HG03103 (cell line): Measurements from ENCODE around the gene SRD5A3.
A peak's percentile ranks its signal among the peaks of the same experiment; 100 is the strongest.
"Not testable (repeated sequence)": the region's sequence is repeated elsewhere in the genome, so short reads cannot be mapped to it uniquely, and the experiment has no call there.

Experiments
- ATAC-seq: cut with Tn5 transposase; IDR thresholded peaks from one replicate; pipeline ENCODE4 v1.9.1; 2021; ENCODE audit warnings: low read depth; ENCODE audit not compliant: unreplicated experiment

The SRD5A3 gene

DNA sequence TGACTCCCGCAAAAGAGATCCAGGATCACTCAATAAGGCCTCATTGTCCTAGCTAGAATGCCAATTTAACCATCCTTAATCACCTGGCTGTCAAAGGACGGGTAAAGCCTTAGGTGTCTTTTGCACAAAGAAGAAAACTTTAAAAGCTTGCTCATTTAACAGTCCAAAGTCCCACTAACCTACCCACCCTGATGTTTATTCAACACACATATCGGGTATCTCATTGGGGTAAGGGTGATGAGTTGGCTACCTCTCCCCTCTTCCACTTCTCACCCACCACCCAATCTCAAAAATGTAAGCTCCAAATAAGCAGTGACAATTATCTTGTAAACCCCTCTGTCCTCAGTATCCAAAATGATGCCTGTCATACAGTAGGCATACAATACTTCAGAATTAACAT, 988 bp upstream of the SRD5A3 start:
- ATAC-seq: no peak

DNA sequence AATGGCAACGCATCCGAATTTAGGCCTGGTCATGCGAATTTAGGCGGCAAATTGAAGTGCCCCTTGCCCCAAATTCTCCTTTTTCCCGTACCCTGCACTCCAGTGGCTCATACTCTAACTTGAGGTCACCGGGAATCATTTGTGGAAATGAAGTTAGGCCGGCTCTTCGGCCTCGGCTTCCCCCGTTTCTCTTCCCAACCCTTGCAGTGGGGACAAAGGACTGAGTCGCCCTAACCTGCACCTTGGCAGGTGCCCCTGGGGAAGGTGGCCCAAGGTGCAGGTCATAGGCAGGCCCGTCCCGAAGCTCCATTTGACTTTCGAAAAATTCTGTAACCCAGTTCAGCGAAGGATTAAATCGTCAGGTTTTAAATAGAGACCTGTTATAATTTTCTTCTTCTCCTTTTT, 811 bp downstream of the SRD5A3 start:
- no peak for ATAC-seq

DNA sequence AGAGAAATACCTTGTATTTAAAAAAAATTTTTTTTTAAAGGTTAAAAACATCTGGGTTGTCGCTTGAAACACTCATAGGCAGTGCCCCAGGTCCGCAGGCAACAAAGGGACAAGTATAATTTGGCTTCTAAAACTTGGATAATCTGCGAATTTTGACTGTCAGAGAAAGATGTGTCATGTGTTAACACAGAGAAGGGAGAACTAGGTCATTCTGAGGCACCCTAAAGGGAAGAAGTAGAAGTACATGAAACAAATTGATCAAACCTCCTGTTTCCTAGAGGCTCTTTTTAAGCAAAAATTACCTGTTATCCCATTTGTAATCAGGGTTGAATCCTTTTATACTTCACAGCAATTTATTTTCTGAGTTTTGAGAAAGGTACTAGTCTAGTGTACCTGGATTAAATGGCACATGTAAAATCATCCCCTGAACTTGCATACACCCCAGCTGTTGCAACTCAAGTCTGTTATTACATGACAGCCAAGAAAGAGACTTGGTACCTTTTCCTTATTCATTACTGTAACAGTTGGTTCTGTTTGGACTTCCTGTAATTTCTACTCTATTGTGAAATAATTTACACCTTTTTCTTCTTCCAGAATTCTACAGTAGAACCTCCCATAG, 1.7 kb downstream of the SRD5A3 start:
- no peak for ATAC-seq

DNA sequence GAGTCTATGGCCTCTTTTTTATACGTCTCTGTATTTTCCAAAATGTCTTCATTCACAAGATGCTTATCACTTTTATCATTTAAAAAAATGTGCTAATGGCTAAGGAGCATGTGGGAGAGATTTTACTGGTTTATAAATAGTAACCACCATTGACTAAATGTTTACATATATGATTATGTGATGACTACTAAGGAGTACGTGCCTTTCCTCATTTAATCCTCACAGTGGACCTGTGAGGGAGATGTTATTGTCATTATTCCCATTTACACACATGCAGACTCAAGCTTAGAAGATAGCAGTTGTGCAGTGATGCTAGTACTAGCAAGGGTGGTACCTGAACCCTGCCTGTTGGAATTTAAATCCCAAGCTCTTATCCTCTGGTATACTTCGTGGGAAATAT, 2.4 kb downstream of the SRD5A3 start:
- no peak for ATAC-seq

DNA sequence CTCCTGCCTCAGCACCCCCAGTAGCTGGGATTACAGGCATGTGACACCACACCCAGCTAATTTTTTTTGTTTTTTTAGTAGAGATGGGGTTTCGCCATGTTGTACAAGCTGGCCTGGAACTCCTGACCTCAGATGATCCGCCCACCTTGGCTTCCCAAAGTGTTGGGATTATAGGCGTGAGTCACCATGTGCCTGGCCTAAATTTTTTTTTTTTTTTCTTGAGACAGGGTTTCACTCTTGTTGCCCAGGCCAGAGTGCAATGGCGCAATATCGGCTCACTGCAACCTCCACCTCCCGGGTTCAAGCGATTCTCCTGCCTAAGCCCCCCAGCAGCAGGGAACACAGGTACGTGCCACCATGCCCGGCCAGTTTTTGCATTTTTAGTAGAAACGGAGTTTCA, 4.8 kb downstream of the SRD5A3 start:
- not testable (repeated sequence) for ATAC-seq

DNA sequence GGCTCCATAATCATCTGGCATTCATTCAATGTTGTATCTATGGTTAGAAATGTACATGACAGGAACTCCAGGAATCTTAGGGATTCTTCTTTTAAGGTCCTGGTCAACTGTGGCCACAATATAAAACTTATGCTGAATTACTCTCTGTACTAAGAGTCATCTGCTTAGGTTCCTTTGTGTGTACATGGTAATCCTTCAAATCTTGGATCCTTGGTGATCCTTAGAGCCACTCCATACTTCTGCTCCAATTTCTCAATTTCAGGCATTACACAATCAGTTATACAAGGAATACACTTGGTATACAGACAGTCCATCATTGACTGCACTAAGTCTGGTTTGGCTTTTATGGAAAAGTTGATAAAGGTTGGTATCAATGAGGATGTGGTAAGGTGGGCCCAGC, 5.8 kb downstream of the SRD5A3 start:
- ATAC-seq: no peak

DNA sequence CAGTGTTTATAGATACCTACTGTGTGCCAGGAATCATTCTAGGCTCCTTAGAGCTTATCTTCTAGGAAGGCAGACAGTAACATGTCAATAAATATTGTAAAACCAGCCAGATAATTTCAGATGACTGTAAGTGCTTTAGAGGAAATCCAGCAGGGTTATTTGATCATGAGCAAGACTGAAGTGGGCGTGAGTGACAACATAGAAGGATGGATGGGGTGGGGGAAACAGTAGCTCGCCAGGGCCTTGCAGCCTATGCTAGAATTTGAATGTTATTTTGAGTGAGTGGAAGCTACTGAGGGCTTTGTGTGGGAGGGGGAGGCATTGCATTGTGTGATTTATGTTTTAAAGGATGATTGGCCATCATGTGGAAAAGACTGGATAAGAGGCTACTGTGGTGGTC, 6.7 kb downstream of the SRD5A3 start:
- ATAC-seq: no peak

DNA sequence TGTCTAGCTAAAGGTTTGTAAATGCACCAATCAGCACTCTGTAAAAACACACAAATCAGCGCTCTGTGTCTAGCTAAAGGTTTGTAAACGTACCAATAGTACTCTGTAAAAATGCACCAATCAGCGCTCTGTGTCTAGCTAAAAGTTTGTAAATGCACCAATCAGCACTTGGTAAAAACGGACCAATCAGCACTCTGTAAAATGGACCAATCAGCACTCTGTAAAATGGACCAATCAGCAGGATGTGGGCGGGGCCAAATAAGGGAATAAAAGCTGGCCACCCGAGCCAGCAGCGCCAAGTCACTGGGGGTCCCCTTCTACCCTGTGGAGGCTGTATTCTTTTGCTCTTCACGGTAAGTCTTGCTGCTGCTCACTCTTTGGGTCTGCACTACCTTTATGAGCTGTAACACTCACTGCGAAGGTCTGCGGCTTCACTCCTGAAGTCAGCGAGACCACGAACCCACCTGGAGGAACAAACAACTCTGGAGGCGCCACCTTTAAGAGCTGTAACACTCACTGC, 7.2 kb downstream of the SRD5A3 start:
- not testable (repeated sequence) for ATAC-seq

DNA sequence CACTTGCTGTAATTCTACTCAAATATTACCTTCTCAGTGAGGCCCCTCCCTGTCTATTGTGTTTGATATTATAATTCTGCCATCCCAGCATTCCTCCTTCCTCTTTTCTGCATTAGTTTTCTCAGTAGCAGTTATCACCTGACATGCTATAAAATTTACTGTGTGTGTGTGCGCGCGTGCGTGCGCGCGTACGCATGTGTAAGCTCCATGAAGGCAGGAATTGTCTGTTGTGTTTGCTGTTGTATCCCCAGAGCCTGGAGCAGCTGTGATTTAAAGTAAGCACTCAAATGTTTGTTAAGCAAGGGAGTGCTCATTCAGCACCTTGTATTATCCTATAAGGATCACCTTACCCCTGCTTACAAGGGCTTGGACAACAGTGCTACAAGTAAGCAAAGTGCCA, 8.6 kb downstream of the SRD5A3 start:
- no peak for ATAC-seq

DNA sequence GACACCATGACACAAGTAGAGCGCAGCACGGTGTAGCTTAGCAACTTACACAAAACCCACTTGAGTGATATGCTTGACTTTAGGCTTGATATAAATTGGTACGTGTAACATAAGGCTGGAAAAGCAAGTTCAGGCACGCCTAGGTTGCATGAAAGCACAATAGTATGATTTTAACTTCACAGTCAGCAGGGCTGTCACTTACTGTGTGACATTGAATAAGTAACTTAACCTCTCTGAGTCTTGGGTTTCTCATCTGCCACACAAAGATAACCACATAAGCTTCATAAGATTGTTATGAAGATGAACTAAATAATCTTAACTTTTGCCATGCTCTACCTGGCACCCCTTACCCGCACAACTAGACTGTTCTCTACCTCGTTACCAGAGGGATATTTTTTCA, 9.5 kb downstream of the SRD5A3 start:
- ATAC-seq: no peak

DNA sequence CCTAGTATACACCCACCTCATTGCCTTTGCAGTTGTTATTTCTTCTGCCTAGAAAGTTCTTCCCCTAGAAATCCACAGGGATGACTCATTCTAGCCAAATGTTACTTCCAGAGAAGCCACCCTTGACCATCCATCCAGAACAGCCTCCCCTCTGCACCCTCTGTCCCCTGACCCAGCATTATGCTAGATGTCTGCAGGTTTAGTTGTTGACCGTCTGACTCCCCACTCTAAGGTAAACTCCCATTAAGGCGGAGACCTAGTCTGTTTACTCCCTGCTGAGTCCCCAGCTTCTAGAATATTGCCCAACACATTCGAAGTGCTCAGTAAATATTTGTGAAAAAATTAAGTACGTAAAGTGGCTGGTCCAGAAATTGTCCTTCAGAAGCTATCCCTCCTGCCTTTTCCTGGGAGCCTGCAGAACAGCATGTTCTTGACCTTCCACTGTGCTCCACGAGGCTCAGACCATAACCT, 11.0 kb downstream of the SRD5A3 start:
- no peak for ATAC-seq

DNA sequence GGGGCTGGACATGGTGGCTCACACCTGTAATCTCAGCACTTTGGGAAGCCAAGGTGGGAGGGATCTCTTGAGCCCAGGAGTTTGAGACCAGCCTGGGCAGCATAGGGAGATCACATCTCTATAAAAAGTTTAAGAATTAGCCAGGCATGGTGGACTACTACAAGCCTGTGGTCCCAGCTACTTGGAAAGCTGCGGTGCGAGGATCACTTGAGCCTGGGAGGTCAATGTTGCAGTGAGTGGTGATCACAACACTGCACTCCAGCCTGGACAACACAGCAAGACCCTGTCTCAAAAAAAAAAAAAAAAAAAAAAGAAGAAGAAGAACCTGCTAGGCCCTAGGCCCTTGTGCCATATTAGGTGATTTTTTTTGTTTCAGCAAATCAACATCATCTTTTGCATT, 12.2 kb downstream of the SRD5A3 start:
- ATAC-seq: no peak

DNA sequence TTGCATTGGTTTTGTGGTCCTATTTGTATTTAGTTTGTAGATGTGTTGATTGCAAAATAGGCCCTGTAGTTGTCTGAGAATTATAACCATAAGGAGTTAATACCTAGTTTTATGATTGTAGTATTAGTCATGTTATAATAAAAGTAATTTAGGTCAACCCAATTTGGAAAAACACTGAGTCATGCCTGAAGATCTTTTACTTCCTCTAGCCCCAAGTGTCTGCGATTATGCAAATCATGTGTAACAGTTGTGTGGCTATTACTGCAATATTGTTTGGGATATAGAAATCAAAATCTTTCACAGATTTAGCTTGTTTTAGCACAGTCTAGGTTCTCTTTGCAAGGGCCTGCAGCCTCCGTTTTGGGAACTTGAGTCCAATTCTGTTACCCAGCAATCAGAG, 12.6 kb downstream of the SRD5A3 start:
- peak; percentile 70 for ATAC-seq

DNA sequence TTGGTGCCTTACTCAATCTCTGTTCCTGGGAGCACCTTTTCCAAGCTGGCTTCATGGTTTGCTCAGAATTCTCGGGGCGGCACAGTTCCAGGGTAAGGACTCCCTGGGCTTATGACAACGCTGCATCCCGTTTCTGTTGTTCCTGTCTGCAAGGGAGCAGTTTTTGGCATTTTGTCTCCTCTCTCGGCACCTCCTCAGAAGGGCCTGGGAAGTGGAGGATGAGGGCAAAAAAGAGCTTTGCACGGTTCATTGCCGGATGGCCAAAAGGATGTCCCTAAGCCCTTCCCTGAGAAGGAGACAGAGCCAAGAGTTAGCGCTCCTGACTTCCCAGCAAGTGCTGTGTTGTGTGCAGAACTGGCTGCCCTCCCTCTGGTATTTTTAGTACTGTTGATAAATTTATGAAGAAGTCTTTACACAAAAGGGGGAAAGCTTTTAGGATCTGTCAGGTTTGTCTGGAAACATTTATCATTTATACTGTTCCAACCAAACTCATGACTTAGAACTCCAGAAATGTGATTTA, 13.4 kb downstream of the SRD5A3 start:
- no peak for ATAC-seq

DNA sequence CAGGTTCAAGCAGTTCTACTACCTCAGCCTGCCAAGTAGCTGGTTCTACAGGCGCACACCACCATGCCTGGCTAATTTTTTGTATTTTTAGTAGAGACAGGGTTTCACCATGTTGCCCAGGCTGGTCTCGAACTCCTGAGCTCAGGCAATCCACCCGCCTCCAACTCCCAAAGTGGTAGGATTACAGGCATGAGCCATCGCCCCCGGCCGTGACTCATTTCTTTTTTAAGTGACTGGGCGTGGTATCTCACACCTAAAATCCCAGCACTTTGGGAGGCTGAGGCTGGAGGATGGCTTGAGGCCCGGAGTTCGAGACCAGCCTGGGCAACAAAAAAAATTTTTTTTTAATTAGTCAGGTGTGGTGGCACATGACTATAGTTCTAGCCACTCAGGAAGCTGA, 16.9 kb downstream of the SRD5A3 start:
- ATAC-seq: not testable (repeated sequence)

DNA sequence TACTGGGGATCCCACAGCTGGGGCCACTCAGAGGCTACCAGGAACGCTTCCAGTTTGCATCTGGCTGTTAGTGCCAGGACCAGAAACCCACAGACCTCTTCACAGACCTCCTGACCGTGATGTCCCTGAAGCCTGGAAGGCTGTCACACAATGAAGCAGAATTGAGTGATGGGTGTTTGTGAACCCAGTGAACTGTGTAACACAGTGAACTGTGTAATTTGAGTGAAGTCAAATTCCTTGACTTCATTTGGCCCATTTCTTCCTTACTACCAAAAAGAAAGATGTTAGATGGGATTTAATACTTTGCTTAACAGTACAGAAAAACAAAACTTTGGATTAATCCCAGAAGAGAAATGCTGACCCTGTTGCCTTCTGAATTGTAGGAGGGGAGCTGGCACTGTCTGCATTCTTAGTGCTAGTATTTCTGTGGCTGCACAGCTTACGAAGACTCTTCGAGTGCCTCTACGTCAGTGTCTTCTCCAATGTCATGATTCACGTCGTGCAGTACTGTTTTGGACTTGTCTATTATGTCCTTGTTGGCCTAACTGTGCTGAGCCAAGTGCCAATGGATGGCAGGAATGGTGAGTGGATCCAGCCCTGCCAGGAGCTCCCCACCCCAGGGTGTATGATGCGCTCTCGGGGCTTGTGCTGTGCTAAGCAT, 17.8 kb downstream of the SRD5A3 start:
- ATAC-seq: no peak

DNA sequence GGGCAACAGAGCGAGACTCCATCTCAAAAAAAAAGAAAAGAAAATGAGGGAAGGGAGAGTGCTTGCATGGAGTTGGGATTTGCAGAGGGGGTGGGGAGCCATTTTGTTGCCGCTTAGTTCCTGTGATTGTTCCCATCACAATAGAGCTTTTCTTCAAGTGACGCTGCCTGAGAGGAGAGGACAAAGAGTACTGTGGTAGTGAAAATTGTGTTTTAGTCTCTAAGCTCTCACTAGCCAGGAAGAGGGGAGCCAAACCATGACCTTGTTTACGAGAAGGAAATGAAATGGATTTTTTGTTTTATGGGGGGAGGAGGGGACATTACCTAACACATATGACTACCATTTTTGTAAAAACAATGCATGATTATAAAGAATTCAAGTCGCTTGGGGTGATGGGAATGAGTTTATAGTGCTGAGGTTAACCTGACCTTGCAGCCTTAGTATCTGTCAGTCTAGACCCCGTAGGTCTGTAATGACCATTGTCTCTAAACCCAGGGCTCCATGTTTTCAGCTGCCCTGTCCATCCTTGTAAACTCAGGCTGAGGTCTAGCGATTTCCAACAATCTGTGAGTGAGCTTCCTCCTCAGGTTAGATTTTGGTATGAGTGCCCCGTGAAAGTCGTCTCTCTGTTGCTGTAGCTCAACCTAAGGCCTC, 18.8 kb downstream of the SRD5A3 start:
- ATAC-seq: no peak

DNA sequence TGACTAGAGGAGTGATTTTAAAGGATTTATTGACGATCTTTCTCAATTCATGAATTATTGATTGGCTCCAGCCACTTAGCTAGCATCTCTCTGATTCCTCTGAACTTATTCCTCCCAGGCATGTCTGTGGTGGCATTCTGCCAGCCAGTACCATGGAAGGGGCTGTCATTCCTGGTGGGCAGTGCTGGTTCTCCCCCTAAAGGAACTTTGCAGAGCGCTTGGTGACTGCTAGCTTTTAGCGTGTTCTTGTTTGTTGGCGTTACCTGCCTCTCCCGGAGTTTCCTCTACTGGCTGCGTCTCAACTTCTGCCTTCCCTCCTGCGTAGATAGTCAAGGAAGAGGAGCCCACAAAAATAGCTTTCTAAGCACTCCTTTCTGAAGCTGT, 19.3 kb downstream of the SRD5A3 start:
- ATAC-seq: no peak

DNA sequence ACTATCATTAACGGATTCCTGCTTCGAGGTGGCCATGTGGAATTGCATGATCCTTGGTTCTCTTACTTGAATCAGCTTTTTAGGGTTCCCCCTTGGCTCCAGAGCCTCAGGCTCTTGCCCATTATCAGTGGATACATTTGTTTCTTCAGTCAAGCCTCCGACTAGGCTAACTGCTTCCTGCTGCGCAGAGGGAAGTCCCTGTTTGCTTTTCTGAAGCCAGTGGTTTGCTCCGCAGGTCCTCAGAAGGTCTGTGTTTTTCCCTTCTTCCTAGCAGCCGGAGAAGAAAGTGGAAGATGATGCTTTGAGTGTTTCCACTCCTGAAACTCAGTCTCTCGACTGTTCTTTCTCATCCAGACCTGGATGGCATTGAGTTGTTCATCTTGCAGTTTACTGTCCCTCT, 20.6 kb downstream of the SRD5A3 start:
- ATAC-seq: no peak

DNA sequence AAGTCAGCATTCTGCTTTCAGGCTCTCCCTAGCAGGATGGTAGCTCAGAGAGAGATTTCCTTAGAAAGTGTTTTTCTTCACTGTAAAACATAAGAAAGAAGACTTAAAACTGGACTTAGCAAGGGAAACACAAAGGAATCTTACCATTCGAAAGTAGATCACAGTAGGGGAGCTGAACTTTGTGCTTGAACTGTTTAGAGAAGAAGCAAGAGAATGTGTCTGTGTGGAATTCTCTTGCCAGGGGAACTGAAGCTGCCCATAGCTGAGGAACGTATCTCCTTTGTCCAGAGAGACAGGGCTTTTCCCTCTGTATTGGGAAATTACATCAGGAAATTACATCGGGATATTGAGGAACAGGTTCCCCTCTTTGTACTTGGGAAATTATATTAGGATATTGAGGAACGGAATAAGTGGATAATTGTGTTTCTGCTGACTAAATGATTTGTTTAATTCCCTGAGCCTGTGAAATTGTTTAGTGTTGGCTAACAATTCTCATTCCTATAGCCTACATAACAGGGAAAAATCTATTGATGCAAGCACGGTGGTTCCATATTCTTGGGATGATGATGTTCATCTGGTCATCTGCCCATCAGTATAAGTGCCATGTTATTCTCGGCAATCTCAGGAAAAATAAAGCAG, 21.2 kb downstream of the SRD5A3 start:
- no peak for ATAC-seq

DNA sequence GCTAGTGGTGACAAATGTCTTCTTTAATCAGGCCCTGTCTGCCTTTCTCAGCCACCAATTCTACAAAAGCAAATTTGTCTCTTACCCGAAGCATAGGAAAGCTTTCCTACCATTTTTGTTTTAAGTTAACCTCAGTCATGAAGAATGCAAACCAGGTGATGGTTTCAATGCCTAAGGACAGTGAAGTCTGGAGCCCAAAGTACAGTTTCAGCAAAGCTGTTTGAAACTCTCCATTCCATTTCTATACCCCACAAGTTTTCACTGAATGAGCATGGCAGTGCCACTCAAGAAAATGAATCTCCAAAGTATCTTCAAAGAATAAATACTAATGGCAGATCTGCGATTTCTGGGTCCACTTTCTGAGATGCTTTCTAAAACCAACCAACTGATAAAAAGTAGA, 23.9 kb downstream of the SRD5A3 start:
- no peak for ATAC-seq
